GM19452 (cell line): ENCODE data around the gene EML3.
"Not testable (repeated sequence)": the region's sequence is repeated elsewhere in the genome, so short reads cannot be mapped to it uniquely, and the experiment has no call there.

Experiments used
- ATAC-seq: cut with Tn5 transposase; IDR thresholded peaks from one replicate; pipeline ENCODE4 v1.9.1; 2021; ENCODE audit not compliant: unreplicated experiment

The EML3 gene

DNA sequence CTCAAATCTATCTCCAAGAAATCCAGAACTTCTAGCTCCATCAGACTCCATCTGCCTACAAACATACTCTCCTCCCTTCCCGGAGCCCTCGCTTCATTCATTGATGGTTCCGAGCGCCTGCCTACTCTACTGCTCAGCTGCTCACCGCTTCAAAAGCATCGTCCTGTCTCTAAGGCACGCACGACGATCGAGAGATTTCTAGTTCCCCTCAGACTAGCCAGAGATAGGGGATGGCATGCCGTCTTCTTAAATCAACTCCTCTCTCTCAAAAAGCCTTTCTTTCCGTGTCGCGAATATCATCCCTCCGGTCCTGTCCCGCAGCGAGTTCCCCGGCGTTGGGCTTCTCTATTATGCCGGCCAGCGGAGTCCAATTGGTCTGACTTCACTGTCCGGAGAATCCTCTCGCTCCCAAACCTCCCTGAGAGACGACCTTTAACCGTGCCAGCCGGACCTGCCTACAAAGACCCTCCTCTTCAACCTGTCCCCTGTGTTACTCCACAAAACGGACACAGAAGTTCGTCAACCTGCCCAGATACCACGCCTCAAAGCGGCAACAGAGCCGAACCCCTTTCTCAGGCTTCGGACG is 39.5 kb downstream of the EML3 start:
- no peak for ATAC-seq

DNA sequence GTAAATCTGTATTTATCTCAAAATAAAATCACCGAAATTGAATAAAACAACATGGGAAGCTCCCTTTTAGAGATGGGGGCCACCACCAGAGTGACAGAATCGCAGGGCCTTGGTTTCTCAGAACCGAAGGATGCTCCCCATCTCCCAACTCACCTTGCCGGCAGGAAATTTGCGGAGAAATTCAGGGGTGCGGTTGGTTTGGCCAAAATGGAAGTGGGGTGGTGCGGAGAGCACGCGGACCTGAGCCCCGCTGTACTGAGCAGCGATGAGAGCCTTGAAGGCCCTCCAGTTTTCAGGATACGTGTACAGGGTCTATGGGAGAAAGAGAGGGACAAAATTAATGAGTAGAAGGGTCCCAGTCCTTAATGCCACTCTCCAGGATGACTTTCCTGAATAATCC is 40.1 kb downstream of the EML3 start:
- ATAC-seq: no peak

DNA sequence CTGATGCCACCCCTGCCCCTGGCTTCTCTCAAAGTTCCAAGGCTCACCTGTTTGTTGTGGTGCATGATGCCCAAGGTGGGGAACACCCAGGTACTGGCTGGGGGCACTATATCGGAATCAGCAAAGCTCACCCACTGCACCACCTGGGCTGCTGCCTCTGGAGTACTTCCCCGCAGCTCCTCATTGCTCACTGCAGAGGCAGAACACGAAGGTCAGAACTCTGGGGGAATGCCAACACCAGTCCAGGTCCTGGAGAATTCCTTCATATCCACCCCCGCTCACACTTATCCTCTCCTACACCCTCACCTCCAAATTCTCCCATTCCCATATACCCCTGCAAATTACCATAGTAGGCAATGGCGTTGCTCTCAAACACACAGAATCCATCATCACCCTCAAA is 41.1 kb downstream of the EML3 start:
- not testable (repeated sequence) for ATAC-seq

DNA sequence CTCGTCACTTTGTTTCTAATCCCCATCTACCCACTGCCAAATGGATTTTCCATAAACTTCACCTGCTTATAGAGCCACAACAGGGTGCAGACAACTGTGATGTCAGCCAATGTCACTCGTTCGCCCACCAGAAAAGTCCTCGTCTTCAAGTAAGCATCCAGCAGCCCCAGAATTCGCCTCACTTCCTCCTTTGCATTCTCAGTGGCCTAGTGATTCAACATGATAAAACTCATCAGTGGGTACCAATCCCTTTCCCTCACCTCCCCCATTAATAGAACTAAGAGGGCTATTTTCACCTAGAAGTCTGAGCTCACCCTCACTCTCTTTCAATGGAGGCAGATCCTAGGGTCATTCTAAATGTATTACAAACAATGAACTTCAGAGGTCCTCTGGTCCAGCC is 41.7 kb downstream of the EML3 start:
- ATAC-seq: not testable (repeated sequence)

DNA sequence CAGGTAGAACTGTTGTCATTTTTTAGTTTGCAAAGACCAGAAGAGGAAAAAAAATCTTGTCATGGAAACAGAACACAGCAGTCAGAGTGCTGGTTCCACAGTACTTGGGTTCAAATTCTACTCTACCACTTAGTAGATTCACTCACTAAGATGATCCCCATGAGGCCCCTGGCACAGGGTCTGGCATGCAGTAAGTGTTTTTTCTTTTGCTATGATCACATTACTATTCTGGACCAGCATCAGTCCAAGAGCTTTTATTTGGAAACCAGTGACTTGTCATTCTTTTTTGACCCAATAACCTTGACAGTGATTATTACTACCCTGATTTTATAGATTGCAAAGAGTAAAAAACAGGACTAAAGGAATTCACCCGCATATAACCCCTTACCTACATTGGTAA is 43.0 kb downstream of the EML3 start:
- ATAC-seq: no peak

DNA sequence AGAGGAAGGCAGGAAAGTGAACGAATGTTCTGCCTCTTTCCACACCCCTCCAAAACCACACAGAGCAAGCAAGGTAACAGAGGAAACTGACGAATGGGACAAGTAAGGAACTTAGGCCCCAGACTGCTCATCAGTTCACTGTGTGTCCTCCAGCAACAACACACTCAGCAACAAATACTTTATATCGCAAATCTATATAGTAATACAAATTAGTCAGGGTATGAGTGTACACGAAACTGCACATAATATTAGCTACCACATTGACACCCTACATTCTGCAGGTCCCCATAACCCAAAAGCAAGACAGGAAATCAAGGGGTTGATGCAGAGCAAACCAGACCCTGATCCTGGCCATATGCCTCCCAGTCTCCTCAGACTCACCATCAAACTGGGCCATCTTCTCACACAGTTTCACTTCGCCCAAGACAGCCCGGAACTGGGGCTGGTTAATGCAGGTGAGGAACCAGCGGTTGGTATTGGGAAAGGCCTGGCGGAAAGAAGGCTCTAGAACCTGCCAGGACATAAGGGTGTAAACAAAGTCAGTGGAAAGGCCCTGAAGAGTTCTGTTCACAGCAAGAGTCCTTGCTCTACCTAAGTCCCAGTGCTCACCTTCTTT is 45.4 kb downstream of the EML3 start:
- no peak for ATAC-seq

DNA sequence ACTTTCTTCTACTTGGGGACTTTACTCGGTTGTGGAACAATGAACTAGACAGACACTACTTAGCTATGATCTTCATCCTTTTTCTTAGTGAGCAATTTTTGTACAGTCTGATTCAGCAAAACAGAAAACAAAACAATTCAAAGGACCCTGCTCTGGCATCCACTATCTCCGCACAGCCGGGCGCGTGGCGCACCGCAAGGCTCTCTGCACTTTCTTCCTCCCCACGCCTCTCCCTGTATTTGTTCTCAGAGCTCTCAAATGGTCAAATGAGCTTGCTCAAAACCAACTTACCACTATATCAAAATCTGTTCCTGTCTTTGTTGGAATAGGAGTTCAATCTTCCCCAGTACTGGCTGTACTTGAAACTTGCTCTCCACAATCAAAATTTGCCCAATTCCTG is 46.3 kb downstream of the EML3 start:
- ATAC-seq: no peak

DNA sequence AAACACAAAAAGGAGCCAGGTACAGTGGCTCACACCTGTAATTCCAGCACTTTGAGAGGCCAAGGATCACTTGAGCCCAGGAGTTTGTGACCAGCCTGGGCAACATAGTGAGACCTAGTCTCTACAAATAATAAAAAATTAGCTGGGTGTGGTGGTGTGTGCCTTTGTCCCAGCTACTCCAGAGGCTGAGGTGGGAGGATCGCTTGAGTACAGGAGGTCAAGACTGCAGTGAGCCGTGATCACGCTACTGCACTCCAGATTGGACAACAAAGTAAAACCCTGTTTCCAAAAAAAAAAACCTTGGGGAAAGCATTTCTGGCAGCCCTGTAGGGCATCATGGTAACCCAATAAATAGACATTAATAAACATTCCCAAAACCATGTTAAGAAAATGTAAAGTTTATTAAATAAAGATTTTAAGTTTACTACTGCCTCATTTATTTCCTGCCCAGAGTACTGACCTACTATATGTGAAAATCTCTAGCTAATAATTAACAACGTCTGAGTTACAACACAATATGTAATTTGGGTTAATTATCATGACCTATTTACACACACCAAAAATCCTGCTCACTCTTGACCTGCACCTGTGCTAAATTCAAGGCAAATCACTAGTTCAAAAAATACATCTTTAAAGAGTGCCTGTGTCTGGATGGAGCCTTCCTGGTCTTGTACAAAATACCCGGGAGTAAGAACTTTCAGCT is 47.3 kb downstream of the EML3 start:
- no peak for ATAC-seq

DNA sequence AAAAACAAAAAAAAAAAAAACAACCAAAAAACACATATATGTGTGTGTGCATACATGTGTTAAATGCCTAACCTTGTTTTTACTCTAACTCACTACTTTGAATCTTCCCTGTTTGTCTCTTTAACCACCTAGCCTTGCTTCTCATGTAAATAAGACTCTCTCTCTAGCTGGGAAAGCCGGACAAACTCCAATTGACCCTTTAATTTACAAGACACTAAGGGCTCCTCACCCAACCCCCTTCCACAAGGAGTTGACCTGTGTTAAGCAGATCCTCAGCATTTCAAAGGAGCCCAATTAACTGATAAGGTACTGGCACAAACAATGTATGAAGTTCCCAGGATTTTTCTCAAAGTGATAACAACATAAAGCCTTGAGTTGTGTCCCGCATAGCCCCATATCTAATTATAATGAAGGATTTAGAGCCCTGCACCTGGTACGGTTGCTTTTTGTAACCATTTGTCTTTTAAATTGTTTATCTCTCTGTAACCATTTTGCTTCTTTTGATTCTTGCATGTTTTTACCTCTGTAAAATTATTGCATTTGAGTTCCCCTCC is 50.8 kb downstream of the EML3 start:
- ATAC-seq: not testable (repeated sequence)

DNA sequence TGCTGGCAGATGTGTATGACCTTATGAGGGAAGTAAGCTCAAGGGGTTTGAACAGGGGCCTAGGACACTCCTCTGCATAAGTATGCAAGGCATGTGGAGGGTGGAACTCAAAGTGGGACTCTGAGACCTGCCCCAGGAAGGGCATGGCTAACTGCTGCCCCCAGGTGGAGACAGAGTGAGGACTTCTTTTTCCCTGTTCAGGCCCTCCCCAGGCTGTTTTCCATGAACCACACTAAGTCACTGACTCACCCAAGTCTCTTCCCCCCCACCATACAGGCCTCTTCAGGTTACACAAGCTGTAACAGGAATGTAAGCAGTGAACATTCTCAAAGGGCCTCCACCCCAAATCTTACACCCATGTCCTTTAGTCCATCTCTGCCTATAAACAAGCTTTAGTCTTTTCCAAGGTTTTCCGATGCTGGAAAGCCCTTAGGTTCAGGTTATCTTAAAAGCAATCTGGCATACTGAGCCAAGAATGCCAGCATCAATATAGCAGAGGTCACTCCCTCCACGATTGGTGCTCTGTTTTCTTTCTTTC is 51.9 kb downstream of the EML3 start:
- ATAC-seq: no peak

DNA sequence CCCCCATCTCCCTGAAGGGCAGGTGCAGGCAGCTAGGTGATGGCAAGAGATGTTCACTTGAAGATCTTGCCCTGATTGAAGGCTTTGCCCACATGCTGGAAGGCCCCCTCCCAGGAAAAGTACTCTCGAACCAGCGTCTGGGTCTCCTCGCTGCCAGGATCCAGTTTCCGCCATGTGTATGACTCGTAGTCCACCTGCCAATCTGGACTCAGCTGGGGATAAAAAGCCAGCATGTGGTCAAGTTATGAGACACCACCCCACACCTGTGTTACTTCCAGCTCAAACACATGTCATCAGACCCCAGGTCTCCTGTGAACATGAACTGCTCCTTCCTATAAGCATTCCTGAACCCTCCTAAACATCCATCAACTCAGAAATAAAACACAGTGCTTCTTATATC is 52.9 kb downstream of the EML3 start:
- not testable (repeated sequence) for ATAC-seq

DNA sequence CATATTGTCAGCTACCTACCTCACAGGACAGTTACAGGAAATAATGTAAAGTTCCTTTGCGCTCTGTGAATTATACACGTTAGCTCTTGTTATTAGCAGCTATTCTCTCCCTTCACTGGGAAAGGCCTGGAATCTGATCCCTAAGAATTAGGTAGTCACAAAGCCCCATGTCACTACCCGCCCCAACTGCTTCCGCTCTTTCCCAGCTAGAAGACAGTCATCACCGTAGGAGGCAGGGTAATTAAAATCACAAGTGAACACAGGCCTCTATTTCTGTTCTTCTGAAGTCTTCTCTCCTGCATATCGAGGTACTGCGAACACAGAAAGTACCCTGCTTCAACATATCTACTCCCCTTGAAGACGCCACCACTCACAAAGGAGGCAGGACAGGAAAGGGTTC is 53.4 kb downstream of the EML3 start:
- no peak for ATAC-seq

DNA sequence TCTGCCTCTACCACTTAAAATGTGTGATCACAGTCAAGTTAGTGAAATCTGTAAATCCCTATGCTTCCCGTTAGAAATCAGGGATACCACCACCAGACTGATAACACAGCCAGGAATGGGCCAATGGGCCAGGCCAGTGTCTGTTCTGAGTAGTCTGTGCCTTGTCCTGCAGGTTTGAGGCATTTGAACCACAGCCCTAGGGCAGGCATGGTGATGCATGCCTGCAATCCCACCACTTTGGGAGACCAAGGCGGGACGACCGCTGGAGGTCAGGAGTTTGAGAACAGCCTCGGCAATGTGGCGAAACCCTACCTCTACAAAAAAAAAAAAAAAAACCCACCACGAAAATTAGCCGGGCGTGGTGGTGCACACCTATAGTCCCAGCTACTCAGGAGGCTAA is 53.9 kb downstream of the EML3 start:
- ATAC-seq: no peak

DNA sequence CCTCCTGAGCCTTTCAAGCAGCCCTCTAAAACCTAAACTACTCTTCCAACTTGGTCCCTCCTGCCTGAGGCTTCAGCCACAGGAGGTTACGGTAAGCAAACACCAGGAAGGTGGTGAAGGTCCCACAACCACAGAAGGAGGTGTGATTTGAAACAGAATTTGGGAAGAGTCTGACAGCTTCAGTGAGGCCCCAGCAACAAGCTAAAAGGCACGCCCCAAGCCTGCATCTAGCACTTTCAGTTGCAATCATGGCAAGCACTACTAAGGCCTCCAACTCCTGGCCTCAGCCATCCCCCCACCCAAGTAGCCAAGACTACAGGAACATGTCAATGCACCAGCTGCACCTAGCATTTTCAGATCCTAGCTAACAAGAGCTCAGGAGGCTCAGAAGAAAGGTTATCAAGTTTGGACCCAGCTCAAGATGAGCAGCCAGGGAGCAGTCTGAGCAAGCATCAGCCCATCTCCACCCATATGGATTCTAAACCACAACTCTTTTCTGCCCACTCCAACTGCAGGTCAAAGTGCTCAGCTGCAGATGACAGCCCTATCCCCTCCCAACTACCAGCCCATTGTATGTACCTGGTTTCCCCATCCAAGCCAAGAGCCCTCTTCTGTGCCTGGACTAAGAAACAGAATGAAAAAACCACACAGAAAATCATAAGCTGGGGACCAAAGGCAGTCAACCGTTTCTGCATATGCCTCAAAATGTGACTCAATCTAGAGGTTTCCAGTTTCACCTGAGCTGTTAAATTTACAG is 55.5 kb downstream of the EML3 start:
- ATAC-seq: peak; percentile 35

DNA sequence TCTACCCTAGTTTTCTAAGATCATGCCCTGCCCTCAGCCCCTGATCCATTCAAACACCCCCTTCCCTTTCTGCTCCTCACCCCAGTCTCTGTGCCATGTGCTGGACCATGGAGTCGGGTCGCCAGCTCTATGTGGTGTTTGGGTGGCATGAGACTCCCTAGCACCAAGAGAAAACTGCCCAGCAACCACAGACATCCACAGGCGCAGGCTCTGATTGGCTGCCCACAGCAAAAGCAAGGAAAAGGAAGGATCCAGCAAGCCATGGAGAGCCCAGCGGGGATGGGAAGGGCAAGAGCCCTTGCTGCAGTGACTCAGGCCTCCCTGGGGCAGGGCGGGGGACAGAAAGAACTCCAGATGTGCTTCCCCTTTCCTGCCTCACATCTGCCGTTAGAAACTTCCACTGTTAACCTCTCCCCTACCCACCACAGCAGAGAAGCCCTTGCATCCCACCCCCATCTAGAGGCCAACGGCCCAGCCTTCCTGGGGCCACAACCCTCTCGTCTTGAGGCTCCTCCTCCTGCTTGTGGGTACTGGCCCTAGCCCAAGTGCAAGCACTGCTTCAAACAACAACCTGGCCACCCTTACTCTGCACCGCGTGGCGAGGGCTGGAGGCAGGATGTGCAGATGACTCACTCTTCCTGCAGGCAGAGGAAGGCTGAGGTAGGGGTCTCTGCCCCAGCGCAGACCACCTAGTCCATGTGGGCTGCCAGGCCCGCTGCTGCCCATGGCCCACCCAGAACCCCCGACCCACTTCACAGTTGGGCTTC is 56.3 kb downstream of the EML3 start:
- ATAC-seq: peak; percentile 43

DNA sequence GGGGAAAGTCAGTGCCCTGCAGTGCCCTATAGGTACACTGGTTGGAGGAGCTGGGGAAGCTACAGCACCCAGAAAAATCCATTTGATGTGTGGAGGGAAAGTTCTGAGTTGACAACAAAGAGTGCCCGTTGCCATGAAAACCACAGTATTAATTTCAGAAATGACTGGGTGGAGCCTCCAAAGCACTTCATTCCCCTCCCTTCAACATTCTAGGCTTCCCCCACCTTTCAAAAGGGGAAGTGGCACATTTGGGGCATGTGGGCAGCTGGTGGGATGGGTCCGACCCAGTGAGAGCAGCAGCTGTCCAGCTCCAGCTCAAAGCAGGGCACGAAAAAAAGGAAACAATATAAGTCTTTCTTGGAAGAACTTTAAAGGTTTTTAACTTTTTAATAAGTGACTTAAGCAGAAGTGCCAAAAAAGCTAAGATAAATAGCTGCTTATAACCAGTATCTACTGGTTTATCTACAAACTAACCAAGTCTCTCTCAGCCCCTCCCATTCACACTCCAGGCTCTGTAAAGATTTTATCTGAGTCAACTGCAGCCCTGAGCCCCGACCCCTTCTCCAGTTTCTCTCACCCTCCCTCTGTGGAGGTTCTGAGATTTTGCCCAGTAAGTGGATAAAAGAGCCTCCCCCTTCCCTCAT is 57.0 kb downstream of the EML3 start:
- ATAC-seq: no peak

DNA sequence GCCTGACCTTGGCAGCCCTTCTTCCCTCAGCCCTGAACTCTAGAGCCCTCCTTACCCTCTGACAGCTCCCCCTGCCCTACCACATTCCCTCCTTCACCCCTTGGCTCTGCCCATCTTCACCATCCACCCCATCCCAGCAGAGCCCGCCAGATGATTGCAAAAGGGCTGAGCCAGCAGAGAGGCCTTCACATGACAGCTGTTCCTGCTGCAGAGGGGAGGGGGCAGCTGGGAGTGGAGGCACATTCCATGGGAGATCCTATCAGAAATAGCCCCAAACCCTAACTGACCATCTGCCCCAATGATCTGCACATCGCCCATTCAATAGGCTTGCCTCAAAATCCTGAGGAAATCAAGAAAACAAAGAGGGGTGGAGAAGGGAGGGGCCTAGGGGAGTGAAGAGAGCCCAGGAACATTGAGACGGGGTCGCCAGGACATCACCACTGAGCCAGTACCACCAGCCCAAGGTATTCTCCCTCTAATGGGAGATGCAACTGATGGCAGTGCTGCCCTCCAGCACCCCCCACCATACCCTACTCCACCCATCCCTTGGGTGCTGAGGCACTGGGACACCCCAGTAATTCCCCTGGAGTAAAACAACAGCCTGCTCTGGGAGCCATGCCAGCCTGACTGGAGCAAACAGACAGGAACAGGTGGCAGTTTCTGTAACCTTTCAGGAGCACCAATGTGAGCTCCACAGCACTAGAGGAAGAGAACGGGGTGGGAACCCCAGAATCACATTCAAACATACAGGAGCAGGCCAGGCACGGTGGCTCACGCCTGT is 58.0 kb downstream of the EML3 start:
- no peak for ATAC-seq

DNA sequence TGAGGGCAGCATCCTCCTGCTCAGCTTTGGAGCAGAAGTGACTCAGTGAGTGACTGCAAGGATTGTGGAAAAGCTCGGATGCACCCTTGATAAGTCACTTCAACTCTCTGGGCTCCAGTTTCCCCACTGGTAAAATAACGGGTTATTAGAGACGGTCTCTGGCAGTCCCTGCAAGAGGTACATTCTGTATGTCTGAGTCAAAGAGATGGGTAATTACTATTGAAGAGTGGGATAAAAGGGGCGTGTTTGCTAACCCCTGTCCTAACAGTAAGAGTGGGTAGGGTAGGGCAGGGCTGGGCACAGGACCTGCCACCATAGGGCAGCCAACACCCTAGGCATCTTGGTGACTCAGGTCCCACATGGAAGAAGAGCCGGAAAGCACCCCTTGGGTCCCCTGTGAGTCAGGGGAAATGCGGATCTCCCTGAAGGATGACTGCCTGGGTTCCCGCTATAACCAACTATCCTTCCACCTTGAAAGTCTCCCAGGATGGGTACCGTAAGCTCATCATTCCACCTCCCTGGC is 58.7 kb downstream of the EML3 start:
- no peak for ATAC-seq
